GM10847 (cell line): ENCODE results near the gene NRP1.

ENCODE experiments used
- POLR2A ChIP-seq: IDR thresholded peaks from 2 replicates; pipeline ENCODE4 v1.6.1; 2011; ENCODE audit not compliant: insufficient read length; ENCODE audit errors: extremely low read depth

The NRP1 gene

GRCh38 chr10:33270971-33271370 is 63.5 kb downstream of the NRP1 start:
- TF ChIP-seq POLR2A, result no peak

GRCh38 chr10:33267708-33268107 is 66.8 kb downstream of the NRP1 start:
- TF ChIP-seq POLR2A, result no peak

GRCh38 chr10:33265621-33266020 is 68.8 kb downstream of the NRP1 start:
- no peak for TF ChIP-seq POLR2A

- no peak for TF ChIP-seq POLR2A
These were observed 71.0 kb downstream of the NRP1 start for GRCh38 chr10:33263453-33263852.

- no peak for TF ChIP-seq POLR2A
These were observed 71.6 kb downstream of the NRP1 start for GRCh38 chr10:33262871-33263270.

- TF ChIP-seq POLR2A, result no peak
These were observed 73.9 kb downstream of the NRP1 start for GRCh38 chr10:33260403-33261149.

- no peak for TF ChIP-seq POLR2A
These were observed 75.5 kb downstream of the NRP1 start for GRCh38 chr10:33258967-33259366.

- TF ChIP-seq POLR2A, result no peak
These were observed 76.9 kb downstream of the NRP1 start for GRCh38 chr10:33257439-33258080.

- no peak for TF ChIP-seq POLR2A
These were observed 78.0 kb downstream of the NRP1 start for GRCh38 chr10:33256458-33256857.

- no peak for TF ChIP-seq POLR2A
These were observed 79.8 kb downstream of the NRP1 start for GRCh38 chr10:33254556-33255160.

GRCh38 chr10:33253411-33253810 is 81.1 kb downstream of the NRP1 start:
- TF ChIP-seq POLR2A, result no peak

GRCh38 chr10:33252794-33253203 is 81.7 kb downstream of the NRP1 start:
- TF ChIP-seq POLR2A, result no peak

- TF ChIP-seq POLR2A, result no peak
These were observed 82.1 kb downstream of the NRP1 start for GRCh38 chr10:33252324-33252723.

- no peak for TF ChIP-seq POLR2A
These were observed 84.7 kb downstream of the NRP1 start for GRCh38 chr10:33249659-33250345.

- TF ChIP-seq POLR2A, result no peak
These were observed 85.3 kb downstream of the NRP1 start for GRCh38 chr10:33249137-33249536.

- no peak for TF ChIP-seq POLR2A
These were observed 85.8 kb downstream of the NRP1 start for GRCh38 chr10:33248638-33249037.
